Spleen (tissue), 11 donors: ENCODE data around the gene RIOK1. TPM values are rescaled to one million over a fixed set of nuclear protein-coding genes. Genes with fewer than 3 reads are reported as not detected.

Experiments used
- DNase-seq: peaks from one replicate; pipeline ENCODE4 v3.0.0-alpha.2; 2020
- H3K27ac ChIP-seq, 8 donors: fragments of 200-600 bp; sonication (generic) in 7 of 8; 1 replicate in 4 of 8; 2 replicates in 4 of 8; pipeline versions ENCODE4 v1.5.0 to v1.8.0; 2016 to 2021; ENCODE audit warnings: inconsistent platforms in 4 of 8, mild to moderate bottlenecking in 4 of 8, moderate library complexity in 1 of 8
- H3K27me3 ChIP-seq, 7 donors: fragments of 200-600 bp; sonication (generic) in 6 of 7; replicated peaks in 1 of 7; 1 replicate in 4 of 7; 2 replicates in 3 of 7; pipeline versions ENCODE4 v1.5.0 to v1.8.0; 2016 to 2021; ENCODE audit warnings: inconsistent platforms in 3 of 7, mild to moderate bottlenecking in 1 of 7
- H3K36me3 ChIP-seq, 6 donors: fragments of 200-600 bp; sonication (generic) in 5 of 6; 1 replicate in 4 of 6; 2 replicates in 2 of 6; pipeline versions ENCODE4 v1.5.0 to v1.8.0; 2016 to 2021; ENCODE audit warnings: inconsistent platforms in 2 of 6
- H3K4me1 ChIP-seq, 6 donors: fragments of 200-600 bp; sonication (generic) in 5 of 6; 1 replicate in 3 of 6; 2 replicates in 3 of 6; pipeline versions ENCODE4 v1.5.0 to v1.8.0; 2016 to 2021; ENCODE audit warnings: inconsistent platforms in 3 of 6
- H3K4me3 ChIP-seq, 8 donors: fragments of 200-600 bp; sonication (generic) in 7 of 8; 1 replicate in 4 of 8; 2 replicates in 4 of 8; pipeline versions ENCODE4 v1.5.0 to v1.8.0; 2016 to 2021; ENCODE audit warnings: inconsistent platforms in 4 of 8, mild to moderate bottlenecking in 4 of 8, moderate library complexity in 2 of 8
- H3K9me3 ChIP-seq, 8 donors: fragments of 200-600 bp; sonication (generic) in 7 of 8; 1 replicate in 4 of 8; 2 replicates in 4 of 8; pipeline versions ENCODE4 v1.5.0 to v1.8.0; 2016 to 2021; ENCODE audit warnings: inconsistent platforms in 4 of 8
- POLR2A ChIP-seq, 3 donors: fragments of 450-650 bp; IDR thresholded peaks; one replicate each; pipeline ENCODE4 v1.5.1; 2017; ENCODE audit warnings: antibody characterized with exemption in 3 of 3, mild to moderate bottlenecking in 1 of 3
- POLR2AphosphoS5 ChIP-seq, 3 donors: sonication (generic); formaldehyde crosslinking; IDR thresholded peaks; one replicate each; pipeline ENCODE4 v1.5.1; 2017; ENCODE audit warnings: antibody characterized with exemption in 3 of 3
- WGBS, 5 donors: extraction: QIAGEN DNeasy Blood & Tissue Kit in 3 of 5; methylation state at CpG; one replicate each; pipeline versions ENCODE4 v1.1.5 to v1.1.7; 2013 to 2018; 5-methylcytosine and 5-hydroxymethylcytosine counted together
- intact Hi-C: fragments of 100-400 bp; cut with DNase I; formaldehyde crosslinking; loops from one replicate; pipeline ENCODE4 v1.15.0; 2023; ENCODE audit warnings: low total_unique reads
- polyA plus RNA-seq, 3 donors: library from polyadenylated mRNA; stranded (reverse); fragments of 200-250 nt; gene quantifications; one replicate each; pipeline ENCODE4 v1.2.1, GENCODE V29; 2013
- total RNA-seq, 7 donors: library from RNA; depleted of rRNA in 3 of 7; stranded (reverse); fragments of >200 nt in 3 of 7; fragmentation: NEBNext Ultra II Directional in 4 of 7; extraction: Animal tissue kit (Norgen Biotek cat#: 25700) in 4 of 7; gene quantifications; one replicate each; pipeline versions ENCODE4 v1.1.0 to v1.2.1, GENCODE V29; 2016 to 2021
- TF ChIP-seq, protein P1 (sequence below), 11 experiments: fragments of 200-600 bp in 7 of 11; fragments of 450-650 bp in 4 of 11; sonication (generic) in 4 of 11; IDR thresholded peaks in 8 of 11; conservative IDR thresholded peaks in 3 of 11; 1 replicate in 7 of 11; 2 replicates in 4 of 11; pipeline versions ENCODE4 v1.4.0 to v1.8.0; 2016 to 2021; ENCODE audit warnings: antibody characterized with exemption in 11 of 11, inconsistent platforms in 4 of 11, mild to moderate bottlenecking in 1 of 11
- donor health status: healthy with polysubstance abuse.
- donor health status: DM: no; HTN: no; CAD: no; lungs with moderate emphysema.
- donor health status: DM: no; HTN: no; CAD: no.
- donor health status: Bipolar disorder and iron deficiency.
- donor health status: healthy.
- donor health status: DM: no; HTN: no; CAD: no.
- donor health status: DM: yes; HTN: yes; CAD: no.

Gene RIOK1
- total and polyA plus RNA-seq, 10 donors: 12.7 to 26.6 (median 18.5) TPM

DNA sequence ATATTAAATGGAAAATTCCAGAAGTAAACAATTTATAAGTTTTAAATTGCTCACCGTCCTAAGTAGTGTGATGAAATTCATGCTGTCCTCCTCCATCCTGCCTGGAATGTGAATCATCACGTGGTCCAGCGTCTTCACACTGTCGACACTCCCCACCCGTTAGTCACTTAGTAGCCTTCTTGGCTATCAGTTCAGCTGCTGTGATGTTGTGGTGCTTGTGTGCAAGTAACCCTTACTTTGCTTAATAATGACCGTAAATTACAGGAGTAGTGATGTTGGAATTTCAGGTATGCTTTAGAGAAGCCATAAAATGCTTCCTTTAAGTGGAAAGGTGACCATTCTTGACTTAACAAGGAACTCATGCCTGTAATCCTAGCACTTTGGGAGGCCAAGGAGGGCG is 25.2 kb downstream of the RIOK1 start:
- H3K27me3 ChIP-seq: no peaks in the 10 kb centered on the region
- TF ChIP-seq POLR2A (IDR thresholded peaks at IDR 0.05): no peak
- TF ChIP-seq POLR2AphosphoS5 (IDR thresholded peaks at IDR 0.05): no peak
- TF ChIP-seq, protein P1, sequence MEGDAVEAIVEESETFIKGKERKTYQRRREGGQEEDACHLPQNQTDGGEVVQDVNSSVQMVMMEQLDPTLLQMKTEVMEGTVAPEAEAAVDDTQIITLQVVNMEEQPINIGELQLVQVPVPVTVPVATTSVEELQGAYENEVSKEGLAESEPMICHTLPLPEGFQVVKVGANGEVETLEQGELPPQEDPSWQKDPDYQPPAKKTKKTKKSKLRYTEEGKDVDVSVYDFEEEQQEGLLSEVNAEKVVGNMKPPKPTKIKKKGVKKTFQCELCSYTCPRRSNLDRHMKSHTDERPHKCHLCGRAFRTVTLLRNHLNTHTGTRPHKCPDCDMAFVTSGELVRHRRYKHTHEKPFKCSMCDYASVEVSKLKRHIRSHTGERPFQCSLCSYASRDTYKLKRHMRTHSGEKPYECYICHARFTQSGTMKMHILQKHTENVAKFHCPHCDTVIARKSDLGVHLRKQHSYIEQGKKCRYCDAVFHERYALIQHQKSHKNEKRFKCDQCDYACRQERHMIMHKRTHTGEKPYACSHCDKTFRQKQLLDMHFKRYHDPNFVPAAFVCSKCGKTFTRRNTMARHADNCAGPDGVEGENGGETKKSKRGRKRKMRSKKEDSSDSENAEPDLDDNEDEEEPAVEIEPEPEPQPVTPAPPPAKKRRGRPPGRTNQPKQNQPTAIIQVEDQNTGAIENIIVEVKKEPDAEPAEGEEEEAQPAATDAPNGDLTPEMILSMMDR (IDR thresholded peaks at IDR 0.05 in 8 of 11, conservative IDR thresholded peaks at IDR 0.05 in 3 of 11): no peak
- WGBS, 5 donors: 84 to 96% (median 91%) methylated on average over 7 of the region's 7 CpGs
- H3K27ac ChIP-seq: no peak overlapping the region
- no peaks in the 10 kb centered on the region for H3K4me1 ChIP-seq
- H3K4me3 ChIP-seq: no peak overlapping the region
- H3K36me3 ChIP-seq: peaks cover 7 to 100% (median 87%) of the 10 kb centered on the region in 6 donors
- intact Hi-C loops: loop anchor here (10.0 kb wide), 1 partner anchor 200 kb away; no protein-coding TSS in a partner anchor
- no peaks in the 10 kb centered on the region for H3K9me3 ChIP-seq
- no peak for DNase-seq

DNA sequence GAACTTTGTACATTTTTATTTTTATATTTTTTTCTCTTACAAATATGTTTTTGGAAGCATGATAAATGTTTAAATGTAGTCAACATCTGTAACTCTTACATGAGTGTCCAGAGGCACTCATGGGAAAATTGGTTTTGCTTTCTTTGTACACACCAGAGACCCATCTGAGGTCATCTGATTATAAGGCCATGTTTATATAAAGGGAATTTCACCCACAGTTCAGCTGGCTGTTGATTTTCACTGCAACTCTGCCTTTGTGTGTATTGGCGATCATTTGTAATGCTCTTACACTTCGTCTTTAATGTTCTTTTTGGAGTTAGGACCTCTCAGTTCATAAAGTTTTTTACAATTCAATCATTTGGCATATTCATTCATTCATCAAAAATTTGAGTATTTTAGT is 28.1 kb downstream of the RIOK1 start:
- H3K27me3 ChIP-seq: no peaks in the 10 kb centered on the region
- WGBS, 5 donors: 94 to 99% (median 97%) methylated on average over 2 of the region's 2 CpGs
- H3K9me3 ChIP-seq: no peaks in the 10 kb centered on the region
- H3K4me3 ChIP-seq: no peak overlapping the region
- DNase-seq: no peak
- H3K36me3 ChIP-seq: peaks cover 3 to 83% (median 60%) of the 10 kb centered on the region in 6 donors
- H3K4me1 ChIP-seq: no peaks in the 10 kb centered on the region
- intact Hi-C loops: loop anchor here (10.0 kb wide), 1 partner anchor 197 kb away; no protein-coding TSS in a partner anchor
- TF ChIP-seq, protein P1 (IDR thresholded peaks at IDR 0.05 in 8 of 11, conservative IDR thresholded peaks at IDR 0.05 in 3 of 11): no peak
- TF ChIP-seq POLR2AphosphoS5 (IDR thresholded peaks at IDR 0.05): no peak
- TF ChIP-seq POLR2A (IDR thresholded peaks at IDR 0.05): no peak
- H3K27ac ChIP-seq: no peak overlapping the region

DNA sequence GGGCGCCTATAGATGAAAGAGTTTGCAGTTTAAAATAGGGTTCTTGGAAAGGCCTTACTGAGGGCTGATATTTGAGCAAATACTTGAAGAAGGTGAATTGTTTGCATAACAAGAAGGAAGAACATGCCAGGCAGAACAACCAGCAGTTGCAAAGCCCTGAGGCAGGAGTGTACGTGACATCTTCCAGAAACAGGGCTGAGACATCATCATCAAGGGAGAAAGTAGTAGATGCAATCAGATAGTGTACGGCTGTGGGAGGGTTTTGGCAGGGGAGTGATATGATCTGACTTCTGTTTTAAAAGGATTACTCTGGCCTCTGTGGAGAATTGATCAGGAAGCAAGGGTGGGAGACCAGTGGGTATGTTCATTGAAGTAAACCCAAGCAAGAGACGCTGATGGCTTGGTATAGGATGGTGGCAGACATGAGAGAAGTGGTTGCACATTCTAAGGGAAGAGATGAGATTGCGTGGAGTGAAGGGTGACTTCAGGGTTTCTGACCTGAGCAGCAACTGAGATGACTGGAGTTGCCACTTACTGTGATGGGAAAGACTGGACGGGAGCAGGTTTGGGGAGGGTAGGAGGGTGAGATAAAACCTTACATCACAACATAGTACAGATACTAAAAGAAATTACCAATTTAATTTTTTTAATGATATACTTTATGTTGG is 28.8 kb downstream of the RIOK1 start:
- peaks cover 3 to 76% (median 55%) of the 10 kb centered on the region in 6 donors for H3K36me3 ChIP-seq

DNA sequence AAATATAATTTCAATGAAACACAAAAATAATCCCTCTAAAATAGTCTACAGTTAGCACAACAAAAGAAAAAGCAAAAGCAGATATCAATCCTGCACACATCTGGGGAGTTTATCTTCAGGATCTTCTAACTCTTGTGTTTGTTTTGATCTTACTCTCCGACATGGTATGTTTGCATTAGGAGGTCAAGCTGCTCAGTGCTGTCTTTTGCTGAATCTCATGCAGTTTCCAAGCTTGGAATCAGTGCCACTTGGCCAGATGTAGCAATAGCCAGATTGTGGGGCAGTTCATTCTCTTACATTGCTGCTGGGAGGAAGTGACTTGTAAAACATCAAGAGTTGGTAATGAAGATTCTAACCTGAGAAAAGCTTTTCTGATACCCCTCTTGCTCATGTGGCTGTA is 29.5 kb downstream of the RIOK1 start:
- DNase-seq: no peak
- no peak overlapping the region for H3K27ac ChIP-seq
- no peak for TF ChIP-seq POLR2AphosphoS5 (IDR thresholded peaks at IDR 0.05)
- TF ChIP-seq POLR2A (IDR thresholded peaks at IDR 0.05): no peak
- TF ChIP-seq, protein P1 (IDR thresholded peaks at IDR 0.05 in 8 of 11, conservative IDR thresholded peaks at IDR 0.05 in 3 of 11): no peak
- H3K4me3 ChIP-seq: no peak overlapping the region
- H3K27me3 ChIP-seq: no peaks in the 10 kb centered on the region
- no peaks in the 10 kb centered on the region for H3K9me3 ChIP-seq
- WGBS, 5 donors: 70 to 92% (median 85%) methylated on average over 1 of the region's 1 CpG
- peaks cover 3 to 69% (median 49%) of the 10 kb centered on the region in 6 donors for H3K36me3 ChIP-seq
- no peaks in the 10 kb centered on the region for H3K4me1 ChIP-seq
- intact Hi-C loops: loop anchor here (10.0 kb wide), 1 partner anchor 196 kb away; no protein-coding TSS in a partner anchor

More for the DNA sequence above, 28.8 kb downstream of the RIOK1 start:
- intact Hi-C loops: loop anchor here (10.0 kb wide), 1 partner anchor 196 kb away; no protein-coding TSS in a partner anchor
- Histone ChIP-seq H3K9me3 (no peaks in the 10 kb centered on the region), H3K27me3 (no peaks in the 10 kb centered on the region), H3K4me3 (no peak overlapping the region), H3K27ac (no peak overlapping the region), H3K4me1 (no peaks in the 10 kb centered on the region)
- TF ChIP-seq POLR2AphosphoS5 (IDR thresholded peaks at IDR 0.05): no peak
- 88 to 92% (median 91%) methylated on average over 6 of the region's 6 CpGs for WGBS, 5 donors
- no peak for DNase-seq
